ENCODE measurements around the gene HAS3.

GRCh38 chr16:69057400-69058378 is 47.8 kb upstream of the HAS3 start:
- TF ChIP-seq CTCF (tag by site-specific recombination; IDR thresholded peaks at IDR 0.05) = no peak
- TF ChIP-seq ZNF596 (tag by site-specific recombination; IDR thresholded peaks at IDR 0.05) = no peak
- no peak for TF ChIP-seq ZNF76 (tag by site-specific recombination; IDR thresholded peaks at IDR 0.05; ENCODE audit: borderline replicate concordance, low read depth)
- no peak for TF ChIP-seq ZBTB49 (tag by site-specific recombination; IDR thresholded peaks at IDR 0.05; ENCODE audit: low read depth)
- TF ChIP-seq ZNF280D (tag by site-specific recombination; IDR thresholded peaks at IDR 0.05) = no peak
- TF ChIP-seq ZNF768 (tag by site-specific recombination; IDR thresholded peaks at IDR 0.05) = no peak
